ENCODE measurements around the gene APH1B.

Gene APH1B

DNA sequence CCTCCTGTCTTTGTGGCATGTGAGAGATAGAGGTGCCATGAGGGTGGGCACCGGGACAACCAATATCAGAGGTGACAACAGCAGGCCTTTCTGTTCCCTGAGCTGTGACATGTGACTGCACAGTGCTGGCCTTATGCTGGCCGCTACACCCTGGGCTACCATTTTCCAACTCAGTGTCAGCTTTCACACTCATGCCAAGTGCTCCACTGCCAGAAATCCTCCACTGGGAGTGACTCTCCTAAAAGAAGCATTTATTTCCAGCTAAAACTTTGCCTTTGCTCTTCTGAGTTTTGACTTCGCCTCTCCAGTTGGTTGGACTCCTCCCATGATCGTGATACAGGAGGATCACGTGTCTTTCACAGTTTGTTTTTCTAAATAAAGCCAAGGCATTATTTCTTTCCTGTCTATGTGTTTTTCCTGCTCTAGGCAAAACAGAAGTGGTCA is 72.8 kb downstream of the APH1B start:
- DNase-seq (ENCODE audit: low read depth in 1 of 2, low spot score in 1 of 2), result no peak

DNA sequence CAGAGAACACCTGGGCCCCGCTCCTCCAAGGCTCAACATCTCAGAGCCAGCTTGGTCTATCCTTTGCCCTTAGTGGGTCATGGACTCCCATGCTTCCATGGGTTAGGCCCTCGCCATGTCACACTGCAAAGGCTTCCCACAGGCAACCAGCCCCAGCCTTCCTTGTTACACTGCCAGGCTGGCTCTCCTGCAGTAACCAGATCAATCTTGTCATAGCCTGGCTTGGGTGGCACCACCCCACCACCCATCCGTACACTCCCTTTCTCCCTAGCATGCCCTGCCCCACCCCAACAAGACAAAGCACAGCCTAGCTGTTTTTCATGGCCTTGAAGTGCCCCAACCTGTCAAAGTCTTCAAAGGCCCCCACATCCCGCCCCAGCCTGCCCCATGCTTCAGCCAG is 73.8 kb downstream of the APH1B start:
- no peak for DNase-seq (ENCODE audit: low read depth in 1 of 2, low spot score in 1 of 2)

DNA sequence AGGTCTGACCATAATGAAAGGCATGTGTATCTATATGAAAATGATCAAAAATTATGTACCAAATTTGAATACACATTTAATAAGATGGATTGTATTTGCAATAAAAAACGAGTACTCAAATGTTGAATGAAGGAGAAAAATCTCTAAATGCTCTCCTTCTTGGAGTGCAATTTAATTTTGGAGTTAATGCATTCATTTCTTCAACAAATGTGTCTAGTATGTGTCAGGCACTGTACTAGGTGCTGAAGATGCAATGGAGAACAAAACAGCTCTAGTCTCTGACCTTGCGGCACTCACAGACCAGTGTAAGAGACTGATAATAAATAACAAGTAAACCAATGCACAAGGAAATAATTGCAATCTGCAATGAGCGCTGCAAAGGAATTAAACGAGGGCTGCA is 75.4 kb downstream of the APH1B start:
- no peak for DNase-seq (ENCODE audit: low read depth in 1 of 2, low spot score in 1 of 2)

DNA sequence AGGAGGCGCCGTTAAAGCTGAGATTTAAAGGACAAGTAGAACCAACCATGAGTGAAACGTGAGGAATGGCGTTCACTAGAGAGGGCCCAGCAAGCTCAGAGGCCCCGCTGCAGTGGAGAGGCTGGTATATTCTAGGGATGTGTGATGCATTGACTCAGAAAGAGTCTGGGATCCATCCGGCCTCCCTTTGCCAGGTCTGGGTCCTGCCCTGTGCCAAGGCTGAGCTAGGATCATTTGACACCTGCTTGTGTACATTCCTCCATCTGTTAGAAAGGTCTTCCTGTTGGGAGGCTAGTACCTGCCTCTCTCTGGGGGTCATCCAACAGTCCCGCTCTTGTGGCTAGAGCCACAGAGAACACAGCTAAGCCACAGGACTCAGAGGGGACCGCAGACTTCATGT is 75.9 kb downstream of the APH1B start:
- no peak for DNase-seq (ENCODE audit: low read depth in 1 of 2, low spot score in 1 of 2)

DNA sequence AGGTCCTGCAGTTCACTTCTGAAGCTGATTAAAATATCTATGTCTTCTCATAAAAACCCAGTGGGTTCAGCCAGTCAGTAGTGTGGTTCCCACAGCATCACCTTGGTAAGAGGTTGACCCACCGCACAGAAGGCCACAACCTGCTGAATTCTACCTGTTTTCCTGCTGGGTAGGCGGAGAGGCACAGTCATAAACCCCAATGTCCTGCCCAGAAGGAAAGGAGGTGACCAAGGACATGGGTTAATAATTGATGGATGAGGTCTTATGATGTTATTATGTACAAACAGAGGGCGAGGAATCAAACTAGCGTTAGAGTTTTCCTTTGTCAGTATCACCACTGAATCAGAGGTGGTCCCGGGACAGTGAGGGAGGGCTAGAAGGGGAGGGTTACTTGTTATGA is 76.5 kb downstream of the APH1B start:
- DNase-seq (ENCODE audit: low read depth in 1 of 2, low spot score in 1 of 2), result no peak

DNA sequence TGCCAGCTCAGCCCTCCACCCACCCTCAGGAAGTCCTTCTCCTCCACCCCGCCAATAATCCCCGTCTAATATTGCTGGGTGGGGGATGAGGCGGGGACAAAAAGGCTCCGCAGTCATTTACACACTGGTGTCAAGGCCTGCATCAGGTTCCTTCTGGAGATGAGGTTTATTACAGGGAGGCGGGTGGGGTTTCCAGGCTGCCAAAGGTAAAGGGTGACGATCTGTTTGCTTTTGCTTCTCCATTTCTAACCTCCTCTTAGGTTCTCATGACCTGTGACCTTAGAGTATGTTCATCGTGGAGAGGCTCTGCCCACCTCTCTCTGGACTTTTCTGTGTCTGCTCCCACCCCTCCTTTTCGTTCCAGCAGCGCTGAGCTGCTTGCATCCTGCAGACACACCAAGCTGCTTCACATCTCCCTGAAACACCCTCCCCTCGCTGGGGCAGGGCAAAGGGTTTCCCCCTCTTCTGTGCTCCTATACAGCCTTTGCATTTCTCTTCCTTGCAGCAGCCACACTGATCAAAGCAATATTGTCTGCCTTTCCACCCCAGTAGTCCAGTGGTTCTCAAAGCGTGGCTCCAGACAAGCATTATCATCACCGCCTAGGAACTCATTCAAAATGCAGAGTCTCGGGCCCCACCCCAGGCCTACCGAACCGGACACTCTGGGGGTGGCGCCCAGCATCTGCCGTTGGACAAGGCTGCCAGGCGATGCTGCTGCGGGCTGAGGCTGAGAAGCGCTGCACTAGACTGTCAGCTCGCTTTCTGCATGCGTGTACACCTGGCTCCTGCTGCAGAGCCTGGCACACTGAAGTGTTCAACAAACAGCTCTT is 77.6 kb downstream of the APH1B start:
- DNase-seq (ENCODE audit: low read depth in 1 of 2, low spot score in 1 of 2), result no peak

DNA sequence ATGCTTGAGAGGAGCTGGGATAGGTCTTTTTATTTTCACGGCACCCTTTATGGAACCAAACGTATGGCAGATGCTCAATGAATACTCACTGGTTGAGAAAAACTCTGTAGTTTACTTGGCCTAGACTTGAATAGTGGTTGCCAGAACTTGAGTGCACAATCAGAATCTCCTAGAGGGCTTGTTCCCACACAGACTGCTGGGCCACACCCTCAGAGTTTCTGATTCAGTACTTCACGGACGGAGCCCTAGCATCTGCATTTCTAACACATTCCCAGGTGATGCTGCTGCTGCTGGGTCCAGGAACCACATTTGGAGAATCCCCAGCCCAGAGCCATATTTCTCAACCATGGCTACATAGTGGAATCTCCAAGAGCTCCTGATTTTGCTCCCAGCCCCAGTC is 79.7 kb downstream of the APH1B start:
- DNase-seq (ENCODE audit: low read depth in 1 of 2, low spot score in 1 of 2), result no peak

DNA sequence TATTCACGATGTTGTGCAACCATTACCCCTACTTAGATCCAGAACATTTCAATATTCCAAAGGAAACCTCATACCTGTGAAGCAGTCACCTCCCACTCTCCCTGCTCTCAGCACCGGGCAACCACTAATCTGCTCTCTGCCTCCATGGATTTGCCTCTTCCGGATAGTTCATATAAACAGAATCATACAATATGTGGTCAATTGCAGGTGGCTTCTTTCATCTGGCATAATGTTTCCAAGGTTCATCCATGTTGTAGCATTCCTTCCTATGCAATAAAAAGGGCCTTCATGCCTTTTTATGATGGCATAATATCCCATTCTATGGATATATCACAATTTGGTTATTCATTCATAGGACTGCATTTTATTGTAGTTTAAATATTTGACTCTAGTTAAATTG is 80.3 kb downstream of the APH1B start:
- DNase-seq (ENCODE audit: low read depth in 1 of 2, low spot score in 1 of 2), result no peak

DNA sequence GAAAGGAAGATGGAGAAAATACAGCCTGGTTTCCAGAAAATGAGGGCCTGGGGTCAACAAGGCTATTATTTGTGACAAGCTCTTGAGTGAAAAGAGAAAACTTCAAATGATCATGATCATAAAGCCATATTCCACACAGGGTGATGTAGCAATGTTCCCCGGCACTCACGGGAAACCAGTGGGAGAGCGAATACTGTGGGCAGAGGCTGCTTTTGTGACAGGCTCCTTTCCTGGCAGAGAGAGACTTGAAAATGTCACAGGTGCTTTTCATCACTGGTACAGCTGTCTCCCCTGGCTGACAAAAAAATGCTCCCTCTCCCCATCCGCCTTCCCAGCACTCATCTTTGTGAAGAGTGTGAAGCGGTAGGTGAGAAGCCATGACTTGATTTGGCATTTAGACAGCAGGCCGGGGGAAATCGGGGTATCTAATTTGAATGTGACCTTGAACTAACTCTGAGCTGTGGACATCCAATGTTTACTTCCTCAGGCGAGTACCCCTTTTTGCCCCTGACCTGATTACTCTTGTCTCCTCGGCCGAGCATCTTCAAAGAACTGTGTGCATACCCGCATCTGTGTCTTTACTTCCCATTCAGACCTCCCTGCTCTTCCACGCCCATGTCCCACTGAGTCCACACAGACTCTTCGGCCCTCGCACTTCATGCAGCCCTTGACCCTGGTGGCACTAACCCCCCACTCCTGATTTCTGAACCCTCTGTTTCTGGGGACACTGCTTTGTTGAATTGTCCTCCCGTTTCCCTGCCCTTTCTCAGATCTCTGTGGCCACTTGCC is 81.0 kb downstream of the APH1B start:
- DNase-seq (ENCODE audit: low read depth in 1 of 2, low spot score in 1 of 2), result no peak

All from stimulated activated CD4-positive, alpha-beta T cell treated with anti-CD3 and anti-CD28 coated beads, Interleukin-15, amount 100 ng/mL, for 1 hour (primary cell).